HG02798 (cell line): ENCODE measurements around the gene RETREG3.
A peak's percentile ranks its signal among the peaks of the same experiment; 100 is the strongest.
"Not testable (repeated sequence)": the region's sequence is repeated elsewhere in the genome, so short reads cannot be mapped to it uniquely, and the experiment has no call there.

Experiments used
- ATAC-seq: cut with Tn5 transposase; IDR thresholded peaks from one replicate; pipeline ENCODE4 v1.9.1; 2021; ENCODE audit warnings: mild to moderate bottlenecking; ENCODE audit not compliant: unreplicated experiment, poor library complexity

Gene RETREG3, protein sequence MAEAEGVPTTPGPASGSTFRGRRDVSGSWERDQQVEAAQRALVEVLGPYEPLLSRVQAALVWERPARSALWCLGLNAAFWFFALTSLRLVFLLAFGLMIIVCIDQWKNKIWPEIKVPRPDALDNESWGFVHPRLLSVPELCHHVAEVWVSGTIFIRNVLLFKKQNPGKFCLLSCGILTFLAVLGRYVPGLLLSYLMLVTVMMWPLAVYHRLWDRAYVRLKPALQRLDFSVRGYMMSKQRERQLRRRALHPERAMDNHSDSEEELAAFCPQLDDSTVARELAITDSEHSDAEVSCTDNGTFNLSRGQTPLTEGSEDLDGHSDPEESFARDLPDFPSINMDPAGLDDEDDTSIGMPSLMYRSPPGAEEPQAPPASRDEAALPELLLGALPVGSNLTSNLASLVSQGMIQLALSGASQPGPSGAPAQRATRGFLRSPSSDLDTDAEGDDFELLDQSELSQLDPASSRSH

DNA sequence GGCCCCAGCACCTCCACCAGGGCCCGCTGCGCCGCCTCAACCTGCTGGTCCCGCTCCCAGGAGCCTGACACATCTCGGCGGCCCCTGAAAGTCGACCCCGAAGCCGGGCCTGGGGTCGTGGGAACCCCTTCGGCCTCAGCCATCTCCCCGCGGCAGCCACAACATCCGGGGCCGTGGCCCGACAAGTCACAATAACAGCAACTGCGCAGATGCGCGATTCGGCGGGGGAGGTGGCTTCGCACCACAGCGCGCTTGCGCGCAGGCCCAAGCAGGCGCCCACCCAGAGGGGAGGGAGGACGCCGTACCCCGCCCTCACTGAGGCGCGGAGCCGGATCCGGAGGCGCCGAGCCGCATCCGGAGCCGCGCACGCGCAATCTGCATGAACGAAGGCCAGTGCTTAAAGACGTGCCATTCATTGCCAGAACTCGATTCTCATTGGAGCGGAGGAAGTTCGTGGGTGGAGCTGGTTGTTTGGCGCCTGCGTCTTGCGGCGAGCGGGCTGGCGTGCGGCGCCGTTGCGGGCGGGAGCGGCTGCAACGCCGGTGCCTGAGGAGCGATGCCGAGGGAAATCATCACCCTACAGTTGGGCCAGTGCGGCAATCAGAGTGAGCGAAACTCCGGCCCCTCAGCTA lies at the start of gene RETREG3, which contains the start of gene TUBG1:
RETREG3 (minus strand) TSS at position 193 of the 632 bp plus-strand sequence; CDS start at position 143, 50 bp downstream.
TUBG1 (plus strand) TSS at position 502 of the 632 bp plus-strand sequence; CDS start at position 557, 55 bp downstream.
- ATAC-seq = peak; percentile 96

DNA sequence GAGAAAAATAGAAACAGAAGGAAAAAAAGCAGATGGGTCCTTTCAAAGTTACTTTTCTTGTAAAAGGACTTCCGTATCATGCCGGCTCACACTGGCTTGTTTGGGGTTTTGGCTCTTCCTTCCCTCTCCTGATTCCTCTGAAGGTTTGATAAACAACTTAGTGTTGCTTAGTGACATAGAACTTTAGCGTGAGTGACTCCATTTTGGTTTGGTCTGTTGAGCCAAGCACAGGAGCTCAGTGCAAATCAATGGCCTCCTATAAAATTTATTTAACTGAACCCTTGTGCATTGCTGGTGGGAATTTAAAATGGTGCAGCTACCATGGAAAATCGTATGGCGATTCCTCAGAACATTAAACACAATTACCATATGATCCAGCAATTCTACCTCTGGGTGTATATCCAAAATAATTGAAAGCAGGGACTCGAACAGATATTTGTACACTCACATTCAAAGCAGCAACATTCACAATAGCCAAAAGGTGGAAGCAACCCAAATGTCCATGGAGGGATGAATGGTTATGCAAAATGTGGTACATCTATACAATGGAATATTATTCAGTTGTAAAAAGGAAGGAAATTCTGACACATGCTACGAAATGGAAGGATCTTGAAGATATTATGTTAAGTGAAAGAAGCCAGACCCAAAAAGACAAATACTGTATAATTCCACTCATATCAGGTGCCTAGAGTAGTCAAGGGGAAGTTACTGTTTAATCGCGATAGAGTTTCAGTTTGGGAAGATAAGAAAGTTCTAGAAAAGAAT lies 48.8 kb upstream of the RETREG3 start:
- ATAC-seq = no peak

DNA sequence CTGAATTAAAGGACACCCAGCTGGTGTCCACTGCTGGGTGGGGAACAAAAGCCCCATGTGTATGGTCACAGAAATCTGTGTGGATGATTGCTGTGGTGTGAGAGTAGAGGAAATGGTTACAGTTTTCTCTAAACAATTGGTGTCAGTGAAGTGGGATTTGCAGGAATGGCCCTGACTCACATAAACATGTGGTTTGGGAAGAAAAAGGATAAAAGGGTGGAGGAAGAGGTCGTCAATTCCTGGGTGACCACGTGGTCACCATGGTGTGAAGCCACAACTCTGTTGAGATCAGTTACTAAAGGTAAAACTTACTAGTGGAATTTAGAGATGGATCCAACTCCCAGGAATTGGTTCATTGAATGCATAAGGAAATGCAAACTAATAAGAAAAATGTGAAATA lies 46.4 kb upstream of the RETREG3 start:
- ATAC-seq = no peak

DNA sequence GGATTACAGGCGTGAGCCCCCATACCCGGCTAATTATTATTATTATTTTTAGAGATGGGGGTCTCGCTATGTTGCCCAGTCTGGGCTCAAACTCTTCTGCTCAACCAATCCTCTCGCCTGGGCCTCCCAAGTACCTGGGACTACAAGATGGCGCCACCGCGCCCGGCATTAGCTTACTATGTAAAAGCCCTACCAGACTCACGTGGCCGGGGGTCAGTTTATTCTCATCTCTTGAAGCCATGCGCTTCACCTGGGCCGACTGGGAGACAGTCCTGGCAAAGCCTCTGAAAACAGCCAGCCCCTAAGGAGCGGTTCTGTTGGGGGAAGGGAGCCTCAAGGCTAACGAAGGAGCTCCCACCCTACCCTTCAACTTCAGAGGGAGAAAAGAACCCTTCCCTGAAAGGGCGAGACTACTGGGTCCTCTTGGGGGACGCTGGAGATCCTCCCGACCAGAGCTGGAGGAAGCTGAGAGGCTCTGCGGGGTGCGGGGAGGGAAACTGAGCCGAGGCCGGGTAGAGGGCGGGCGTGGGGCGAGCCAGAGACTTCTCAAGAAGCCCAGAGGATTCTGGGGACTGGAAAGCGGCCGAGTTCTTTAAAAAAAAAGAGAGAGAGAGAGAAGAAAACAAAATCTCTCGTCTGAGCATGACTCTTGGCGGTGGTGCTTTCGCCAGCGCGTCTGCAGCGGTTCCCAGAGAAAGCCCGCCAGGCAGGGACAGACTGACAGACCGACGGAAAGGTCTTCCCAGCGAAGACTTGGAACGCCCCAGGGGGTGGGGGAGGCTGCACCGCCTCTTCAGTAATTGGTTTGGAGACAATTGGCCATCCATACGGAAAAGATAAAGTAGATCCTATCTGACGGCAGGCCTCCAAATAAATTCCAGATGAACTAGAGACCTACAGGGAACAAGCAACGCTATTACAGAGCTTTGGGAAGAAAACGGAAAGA lies 44.3 kb upstream of the RETREG3 start:
- ATAC-seq = no peak

DNA sequence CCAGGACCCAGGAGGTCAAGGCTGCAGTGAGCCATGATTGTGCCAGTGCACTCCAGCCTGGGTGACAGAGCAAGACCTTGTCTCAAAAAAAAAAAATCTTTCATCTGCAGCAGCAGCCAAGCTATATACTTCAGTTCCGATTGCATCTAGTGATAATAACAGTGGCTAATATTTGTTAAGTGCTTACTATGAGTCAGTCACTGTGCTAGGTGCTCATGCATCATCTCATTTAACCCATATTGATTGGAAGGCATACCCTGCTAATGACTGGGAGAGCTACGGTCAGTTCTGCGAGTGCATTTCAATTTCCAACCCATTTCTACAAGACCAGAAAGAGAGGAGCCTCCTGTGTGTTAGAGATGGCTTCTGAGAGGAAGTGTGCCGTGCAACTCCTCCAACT lies 42.2 kb upstream of the RETREG3 start:
- ATAC-seq = no peak

DNA sequence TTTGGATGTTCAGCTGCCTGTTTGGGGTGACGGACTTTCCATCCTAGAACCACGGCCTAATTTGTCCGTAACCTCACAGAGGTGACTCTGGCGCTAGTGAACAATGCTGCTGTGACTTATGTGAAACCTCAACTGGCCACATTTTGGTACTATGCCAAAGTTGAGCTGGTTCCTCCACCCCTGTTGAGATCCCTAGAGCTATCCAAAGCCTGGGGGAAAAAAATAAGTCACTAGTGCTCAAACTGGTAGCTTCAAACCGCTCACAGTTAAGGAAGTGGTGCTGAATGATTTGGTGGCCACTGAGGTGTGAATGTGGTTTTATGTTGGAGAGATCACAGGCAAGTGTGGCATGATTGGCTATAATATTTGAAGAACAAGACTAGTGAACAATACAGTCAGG lies 38.6 kb upstream of the RETREG3 start:
- ATAC-seq = no peak

DNA sequence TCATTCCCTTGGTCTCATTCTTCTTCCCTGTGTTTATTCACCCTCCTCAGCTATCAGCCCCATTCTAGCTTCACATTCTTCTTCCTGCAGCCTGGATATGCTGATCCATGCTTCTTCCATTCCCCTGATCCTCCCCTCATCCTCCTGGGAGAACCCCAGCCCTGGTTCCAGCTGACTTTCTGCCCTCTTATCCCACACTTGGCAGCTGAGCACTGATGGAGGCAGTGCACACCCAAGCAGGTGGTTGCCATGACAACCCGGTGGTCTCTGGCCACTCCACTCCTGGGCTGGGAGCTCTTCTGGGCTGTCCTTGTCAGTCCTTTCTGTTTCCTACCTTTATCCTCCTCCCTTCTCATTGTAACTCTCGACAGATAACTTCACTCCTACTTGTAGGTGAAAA lies 33.2 kb upstream of the RETREG3 start:
- no peak for ATAC-seq

DNA sequence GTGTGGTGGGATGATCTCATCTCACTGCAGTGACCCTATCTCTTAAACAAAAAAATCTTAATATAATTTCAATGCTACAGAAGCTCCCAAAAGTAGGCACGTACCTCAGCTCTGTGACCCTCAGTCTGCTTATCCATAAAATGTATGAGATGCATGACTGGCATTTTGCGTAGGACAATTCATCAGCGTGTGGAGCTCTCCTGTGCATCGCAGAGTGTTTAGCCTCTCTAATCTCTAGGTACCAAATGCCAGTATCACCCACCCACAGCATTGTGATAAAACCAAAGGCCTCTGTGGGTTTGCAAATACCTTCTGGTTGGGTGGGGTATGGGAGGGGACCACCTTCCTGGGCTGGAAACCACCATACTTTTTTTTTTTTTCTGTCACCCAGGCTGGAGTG lies 30.9 kb upstream of the RETREG3 start:
- ATAC-seq = no peak

DNA sequence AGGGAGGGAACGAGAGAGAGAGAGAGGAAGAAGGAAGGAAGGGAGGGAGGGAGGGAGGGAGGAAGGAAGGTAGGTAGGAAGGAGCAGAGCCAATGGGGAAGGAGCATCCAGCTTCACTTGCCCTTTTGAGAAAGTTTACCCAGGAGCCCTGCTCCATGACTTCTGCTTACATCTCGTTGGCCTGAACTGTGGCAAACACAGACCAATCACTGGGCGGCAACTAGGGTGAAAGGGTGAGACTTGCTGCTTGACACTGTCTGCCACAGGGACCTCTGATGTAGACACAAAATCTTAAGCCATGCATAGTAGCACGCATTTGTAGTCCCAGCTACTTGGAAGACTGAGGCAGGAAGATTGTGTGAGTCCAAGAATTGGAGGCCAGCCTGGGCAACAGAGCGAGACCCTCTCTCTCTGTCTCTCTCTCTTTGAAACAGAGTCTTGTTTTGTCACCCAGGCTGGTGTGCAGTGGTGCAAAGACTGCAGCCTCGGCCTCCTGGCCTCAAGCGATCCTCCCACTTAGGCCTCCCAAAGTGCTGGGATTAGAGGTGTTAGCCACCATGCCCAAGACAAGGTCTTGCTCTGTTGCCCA lies 30.4 kb upstream of the RETREG3 start:
- ATAC-seq = no peak

DNA sequence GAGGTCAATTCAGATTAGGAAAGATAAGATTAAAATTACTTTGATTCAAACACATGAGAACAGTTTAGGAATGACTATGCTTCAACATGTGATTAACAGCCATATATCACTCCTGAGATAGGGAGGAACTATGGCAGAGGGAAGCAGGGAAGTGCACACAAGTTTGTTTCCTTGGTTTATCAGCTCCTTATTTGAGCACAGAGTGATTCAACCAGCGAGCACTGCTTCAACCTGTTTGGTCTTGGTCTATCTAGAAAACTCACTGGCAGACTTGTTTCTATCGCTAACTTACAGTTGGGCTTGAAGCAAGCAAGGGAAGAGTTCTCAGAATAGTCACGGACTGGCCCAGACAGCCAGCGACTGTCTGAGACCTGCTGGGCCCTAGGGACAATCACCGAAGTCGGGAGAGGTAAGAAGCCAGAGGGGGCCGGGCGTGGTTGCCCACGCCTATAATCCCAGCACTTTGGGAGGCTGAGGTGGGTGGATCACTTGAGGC lies 23.8 kb upstream of the RETREG3 start:
- no peak for ATAC-seq

DNA sequence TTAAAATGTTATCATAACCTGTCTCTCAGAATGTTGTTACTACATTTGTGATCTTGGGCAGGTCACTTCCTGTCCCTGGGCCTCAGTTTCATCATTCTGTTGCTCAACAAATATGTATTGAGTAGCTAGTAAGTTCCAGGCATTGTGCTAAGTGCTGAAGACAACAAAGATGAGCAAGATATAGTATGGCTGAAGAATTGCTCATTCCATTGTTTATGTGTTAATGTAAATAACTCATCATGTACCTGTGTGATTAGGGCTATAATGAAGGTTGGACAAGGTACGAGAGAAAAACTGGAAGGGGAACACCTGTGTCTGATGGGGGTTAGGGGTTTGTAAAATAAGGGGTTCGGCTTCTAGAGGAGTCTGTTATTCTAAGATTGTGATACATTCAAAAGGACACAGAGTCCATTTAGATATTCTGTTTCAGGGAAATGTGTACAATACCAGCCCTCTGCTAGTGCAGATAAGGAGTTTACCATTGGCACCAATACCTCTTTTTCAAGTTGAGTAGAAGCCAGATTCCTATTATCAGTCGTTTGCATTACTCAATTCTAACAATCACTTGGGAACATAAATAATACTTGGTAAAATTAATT lies 20.3 kb upstream of the RETREG3 start:
- no peak for ATAC-seq

DNA sequence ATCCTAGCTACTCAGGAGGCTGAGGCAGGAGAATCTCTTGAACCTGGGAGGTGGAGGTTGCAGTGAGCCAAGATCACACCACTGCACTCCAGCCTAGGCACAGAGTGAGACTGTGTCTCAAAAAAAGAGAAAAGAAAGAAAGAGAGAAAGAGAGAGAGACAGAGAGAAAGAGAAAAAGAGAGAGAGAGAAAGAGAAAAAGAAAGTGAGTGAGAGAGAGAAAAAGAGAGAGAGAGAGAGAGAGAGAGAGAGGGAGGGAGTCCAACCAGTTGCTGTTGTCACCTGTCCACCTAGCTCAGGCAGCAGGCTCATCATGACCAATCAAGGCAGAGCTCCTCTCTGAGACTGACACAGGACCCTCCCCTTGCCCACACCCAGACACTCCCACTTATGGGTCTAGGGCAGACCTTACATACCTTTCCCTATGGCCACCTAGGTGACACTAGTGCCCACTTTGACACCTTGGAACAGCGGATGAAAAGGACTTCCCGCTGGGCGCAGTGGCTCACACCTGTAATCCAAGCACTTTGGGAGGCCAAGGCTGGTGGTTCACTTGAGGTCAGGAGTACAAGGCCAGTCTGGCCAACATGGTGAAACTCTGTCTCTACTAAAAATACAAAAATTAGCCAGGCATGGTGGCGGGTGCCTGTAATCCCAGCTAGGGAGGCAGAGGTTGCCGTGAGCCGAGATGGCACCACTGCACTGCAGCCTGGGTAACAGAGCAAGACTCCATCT lies 18.0 kb upstream of the RETREG3 start:
- ATAC-seq = not testable (repeated sequence)

DNA sequence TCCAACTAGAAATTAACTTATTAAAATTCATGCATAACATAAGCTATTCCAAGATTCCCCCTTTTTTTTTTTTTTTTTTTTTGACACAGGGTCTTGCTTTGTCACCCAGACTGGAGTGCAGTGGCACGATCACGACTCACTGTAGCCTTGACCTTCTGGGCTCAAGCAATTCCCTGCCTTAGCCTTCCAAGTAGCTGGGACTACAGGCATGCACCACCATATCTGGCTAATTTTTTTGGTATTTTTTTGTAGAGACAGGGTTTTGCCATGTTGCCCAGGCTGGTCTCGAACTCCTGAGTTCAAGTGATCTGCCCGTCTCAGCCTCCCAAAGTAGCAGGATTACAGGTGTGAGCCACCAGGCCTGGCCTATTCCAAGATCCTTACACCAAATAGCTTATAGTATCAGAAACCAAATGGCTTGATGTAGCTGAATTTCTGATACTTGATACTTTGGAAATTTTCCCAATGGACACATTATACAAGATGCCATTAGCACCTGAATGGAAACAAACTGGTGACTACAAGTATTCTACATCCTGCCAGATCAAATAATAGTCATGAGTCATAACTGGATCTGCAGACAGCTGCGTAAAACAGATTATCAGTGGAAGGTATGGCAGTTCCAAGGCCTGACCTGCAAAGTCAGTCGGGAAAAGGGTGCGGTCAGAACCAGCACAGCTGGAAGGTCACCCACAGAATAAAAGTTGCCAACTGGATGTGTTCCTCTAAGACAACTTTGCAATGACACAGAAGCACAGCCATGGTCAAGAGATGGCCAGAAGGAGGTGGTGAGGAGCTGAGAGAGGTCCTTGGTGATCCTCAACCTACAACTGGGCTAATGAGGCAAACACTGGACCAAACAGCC lies 14.8 kb upstream of the RETREG3 start:
- ATAC-seq = no peak

DNA sequence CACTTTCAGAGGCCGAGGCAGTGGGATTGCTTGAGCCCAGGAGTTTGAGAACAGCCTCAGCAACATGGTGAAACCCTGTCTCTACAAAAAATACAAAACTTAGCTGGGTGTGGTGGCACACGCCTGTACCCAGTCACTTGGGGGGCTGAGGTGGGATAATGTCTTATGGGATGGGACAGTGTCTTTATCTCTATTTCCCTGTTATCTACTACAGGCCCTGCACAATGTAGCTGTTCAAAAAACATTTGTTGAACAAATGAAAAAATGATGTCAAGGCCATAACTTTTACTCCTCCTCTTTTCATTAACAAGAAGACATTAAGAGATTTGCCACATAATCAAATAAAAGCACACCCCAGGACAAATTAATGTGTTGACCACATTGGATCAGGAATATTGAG lies 14.1 kb upstream of the RETREG3 start:
- ATAC-seq = no peak

DNA sequence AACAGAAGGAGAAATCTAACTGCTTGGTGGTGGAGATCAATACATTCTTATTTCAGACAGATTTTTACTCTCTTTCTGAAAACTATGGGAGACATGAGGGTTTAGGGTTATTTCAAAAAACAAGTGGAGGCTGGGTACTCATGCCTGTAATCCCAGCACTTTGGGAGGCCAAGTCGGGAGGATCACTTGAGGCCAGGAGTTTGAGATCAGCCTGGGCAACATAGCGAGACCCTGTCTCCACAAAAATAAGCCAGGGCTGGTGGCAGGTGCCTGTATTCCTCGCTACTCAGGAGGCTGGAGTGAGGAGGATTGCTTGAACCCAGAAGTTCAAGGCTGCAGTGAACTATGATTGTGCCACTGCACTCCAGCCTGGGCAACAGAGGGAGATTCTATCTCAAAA lies 12.8 kb upstream of the RETREG3 start:
- not testable (repeated sequence) for ATAC-seq

DNA sequence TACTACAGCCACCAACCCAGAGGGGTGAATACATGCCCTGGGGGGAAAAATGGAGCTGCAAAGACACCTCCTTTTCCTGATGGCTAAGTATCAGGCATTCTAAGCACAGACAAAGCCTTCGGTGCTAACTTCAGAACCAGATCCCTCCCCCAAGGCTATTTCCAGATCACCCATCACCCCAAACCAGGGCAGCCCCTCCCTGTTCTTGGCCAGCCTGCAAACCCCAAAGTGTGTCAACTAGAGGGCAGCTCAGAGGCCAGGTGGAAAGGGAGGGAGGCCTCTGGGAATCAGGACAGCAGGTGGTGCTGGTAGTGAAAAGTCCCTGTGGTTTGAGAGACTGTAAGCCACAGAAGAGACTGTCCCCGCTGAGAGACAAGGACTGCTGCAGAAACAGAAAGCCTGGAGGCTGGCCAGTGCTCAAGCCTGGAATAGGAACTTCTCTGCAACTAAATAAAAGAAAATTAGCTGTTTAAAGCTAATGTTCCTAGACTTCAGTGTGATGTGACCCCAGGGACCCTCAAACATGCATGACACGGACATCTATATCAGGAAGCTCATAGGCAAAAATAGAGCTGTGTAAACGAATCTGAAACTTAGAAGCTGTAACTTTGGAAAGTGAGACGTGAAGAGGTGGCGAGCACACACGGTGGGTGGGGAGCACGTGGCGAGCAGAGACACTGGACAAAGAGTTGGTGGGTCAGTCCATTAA lies 9.4 kb upstream of the RETREG3 start:
- ATAC-seq = peak; percentile 76

DNA sequence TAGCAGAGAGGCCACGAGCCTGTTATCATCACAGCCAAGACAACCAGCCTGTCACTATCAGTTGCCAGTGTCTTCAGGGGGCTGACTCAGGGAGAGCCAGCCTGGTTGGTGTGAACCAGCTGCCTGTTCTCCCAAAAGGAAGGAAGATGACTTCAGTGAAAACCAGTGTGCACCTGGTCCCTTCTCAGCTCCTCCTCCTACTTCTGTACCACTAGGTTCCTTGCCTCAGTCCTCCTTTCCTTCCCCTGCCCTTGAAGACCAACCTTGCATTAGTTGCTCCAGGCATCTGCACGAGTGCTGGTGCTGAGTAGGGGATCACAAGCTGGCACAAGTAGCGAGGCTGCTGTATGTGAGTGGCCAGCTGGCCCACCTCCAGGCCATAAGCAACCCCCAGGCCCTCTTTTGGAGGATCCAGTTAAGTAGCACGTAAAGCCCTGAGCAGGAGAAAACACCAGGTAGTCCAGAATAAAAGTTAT lies 8.8 kb upstream of the RETREG3 start:
- ATAC-seq = peak; percentile 19
